ENCODE results near the gene ERCC6L. TPM values are rescaled to one million over a fixed set of nuclear protein-coding genes. Genes with fewer than 3 reads are reported as not detected.

Gene ERCC6L
- total and polyA plus RNA-seq, 2 of the 13 experiments (the other 11 are each of a cell fraction or from before 2014, with no cell fraction given), result 0.86 to 9.5 TPM

GRCh38 chrX:72181178-72182125 lies 57.4 kb downstream of the ERCC6L start, which contains the start of gene PIN4 (continued):
- TF ChIP-seq EHMT2 (IDR thresholded peaks at IDR 0.05; ENCODE audit: borderline replicate concordance, low read depth, low read length), result no peak
- no peak for TF ChIP-seq GZF1 (CRISPR knock-in tag; IDR thresholded peaks at IDR 0.05)
- peak; percentile 90 for TF ChIP-seq GATAD1 (CRISPR knock-in tag; IDR thresholded peaks at IDR 0.05)
- TF ChIP-seq GTF3A (CRISPR knock-in tag; conservative IDR thresholded peaks at IDR 0.05), result no peak
- no peak for TF ChIP-seq RARG (CRISPR knock-in tag; IDR thresholded peaks at IDR 0.05; ENCODE audit: low read depth)
- no peak for TF ChIP-seq EED (CRISPR knock-in tag; IDR thresholded peaks at IDR 0.05)
- no peak; the same call in 1 of the 2 replicates for TF ChIP-seq ZNF564 (CRISPR knock-in tag; IDR thresholded peaks at IDR 0.05)
- TF ChIP-seq TBX3 (IDR thresholded peaks at IDR 0.05; ENCODE audit: borderline replicate concordance), result no peak
- no peak for TF ChIP-seq CCAR2 (optimal IDR thresholded peaks at IDR 0.05; ENCODE audit: low read depth, low read length)
- peak; percentile 43; the same call in 1 of the 2 replicates for TF ChIP-seq ZNF501 (CRISPR knock-in tag; IDR thresholded peaks at IDR 0.05)
- TF ChIP-seq HMGA1 (CRISPR knock-in tag; conservative IDR thresholded peaks at IDR 0.05), result no peak
- peak; percentile 37; the same call in 1 of the 2 replicates for TF ChIP-seq ZNF574 (CRISPR knock-in tag; IDR thresholded peaks at IDR 0.05)
- peak; percentile 44; the same call in 1 of the 2 replicates for TF ChIP-seq FOXK2 (IDR thresholded peaks at IDR 0.05)
- no peak for TF ChIP-seq ELF1 (CRISPR knock-in tag; IDR thresholded peaks at IDR 0.05)
- TF ChIP-seq ISX (CRISPR knock-in tag; conservative IDR thresholded peaks at IDR 0.05), result no peak
- peak; percentile 36; the same call in 1 of the 2 replicates for TF ChIP-seq HMGXB3 (CRISPR knock-in tag; IDR thresholded peaks at IDR 0.05; ENCODE audit: borderline replicate concordance)
- TF ChIP-seq ZNF292 (CRISPR knock-in tag; IDR thresholded peaks at IDR 0.05; ENCODE audit: borderline replicate concordance, low read depth), result no peak
- peak; percentile 40; the same call in 1 of the 2 replicates for TF ChIP-seq TFDP2 (CRISPR knock-in tag; IDR thresholded peaks at IDR 0.05)
- peak; percentile 55 for TF ChIP-seq MAX (IDR thresholded peaks at IDR 0.05)
- peak; percentile 2; the same call in 1 of the 2 replicates for TF ChIP-seq GABPA (IDR thresholded peaks at IDR 0.05; ENCODE audit: low read depth, low read length)
- TF ChIP-seq GABPA (CRISPR knock-in tag; IDR thresholded peaks at IDR 0.05; ENCODE audit: low read depth), result peak; percentile 62

Measured in HepG2 (cell line).